Esophagus squamous epithelium (tissue), 5 donors: ENCODE data around the gene PADI4. TPM values are rescaled to one million over a fixed set of nuclear protein-coding genes. Genes with fewer than 3 reads are reported as not detected.

Source experiments
- DNase-seq: peaks from one replicate; lab custom pipeline; 2025; lab: John Stamatoyannopoulos, UW
- H3K27ac ChIP-seq, 4 donors: fragments of 200-600 bp; sonication (generic); one replicate each; pipeline ENCODE4 v1.5.1; 2016 to 2019; ENCODE audit warnings: mild to moderate bottlenecking in 1 of 4
- H3K27me3 ChIP-seq, 4 donors: fragments of 200-600 bp; sonication (generic); 1 replicate in 3 of 4; 2 replicates in 1 of 4; pipeline versions ENCODE4 v1.5.1 to v1.6.0; 2017 to 2021; ENCODE audit warnings: antibody characterized with exemption in 1 of 4
- H3K36me3 ChIP-seq, 3 donors: fragments of 200-600 bp; sonication (generic); one replicate each; pipeline ENCODE4 v1.5.1; 2016 to 2019
- H3K4me1 ChIP-seq, 3 donors: fragments of 200-600 bp; sonication (generic); one replicate each; pipeline ENCODE4 v1.5.1; 2017 to 2019
- H3K4me3 ChIP-seq, 4 donors: fragments of 200-600 bp; sonication (generic); 1 replicate in 3 of 4; 2 replicates in 1 of 4; pipeline ENCODE4 v1.5.1; 2016 to 2019; ENCODE audit warnings: mild to moderate bottlenecking in 2 of 4, moderate library complexity in 1 of 4
- H3K9me3 ChIP-seq, 3 donors: fragments of 200-600 bp; sonication (generic); one replicate each; pipeline ENCODE4 v1.5.1; 2016 to 2019
- POLR2A ChIP-seq, 4 donors: fragments of 450-650 bp; IDR thresholded peaks; one replicate each; pipeline ENCODE4 v1.6.1; 2017; ENCODE audit warnings: antibody characterized with exemption in 4 of 4, mild to moderate bottlenecking in 4 of 4, moderate library complexity in 3 of 4
- WGBS, 2 donors: methylation state at CpG; one replicate each; pipeline ENCODE4 v1.1.5; 2018; 5-methylcytosine and 5-hydroxymethylcytosine counted together
- intact Hi-C: fragments of 100-400 bp; cut with DNase I; formaldehyde crosslinking; loops from one replicate; pipeline ENCODE4 v1.15.0; 2022
- total RNA-seq, 4 donors: library from RNA; depleted of rRNA; stranded (reverse); fragments of >200 nt; gene quantifications; one replicate each; pipeline ENCODE4 v1.1.0, GENCODE V29; 2016
- TF ChIP-seq, protein P1 (sequence below), 6 experiments: fragments of 450-650 bp in 4 of 6; fragments of 200-600 bp in 2 of 6; sonication (generic) in 2 of 6; IDR thresholded peaks; one replicate each; pipeline ENCODE4 v1.5.1; 2016 to 2019; ENCODE audit warnings: antibody characterized with exemption in 6 of 6, mild to moderate bottlenecking in 4 of 6, moderate library complexity in 4 of 6
- donor health status: DM: yes; HTN: yes; CAD: no.

Gene PADI4
- total RNA-seq, 4 donors from 2014 or later: not detected

- Histone ChIP-seq H3K9me3 (no peaks in the 10 kb centered on the region), H3K27ac (no peak overlapping the region), H3K4me1 (no peaks in the 10 kb centered on the region), H3K27me3 (peaks cover 0 to 64% (median 0%) of the 10 kb centered on the region in 4 donors), H3K36me3 (no peaks in the 10 kb centered on the region), H3K4me3 (no peak overlapping the region)
- DNase-seq: no peak
- TF ChIP-seq, protein P1, sequence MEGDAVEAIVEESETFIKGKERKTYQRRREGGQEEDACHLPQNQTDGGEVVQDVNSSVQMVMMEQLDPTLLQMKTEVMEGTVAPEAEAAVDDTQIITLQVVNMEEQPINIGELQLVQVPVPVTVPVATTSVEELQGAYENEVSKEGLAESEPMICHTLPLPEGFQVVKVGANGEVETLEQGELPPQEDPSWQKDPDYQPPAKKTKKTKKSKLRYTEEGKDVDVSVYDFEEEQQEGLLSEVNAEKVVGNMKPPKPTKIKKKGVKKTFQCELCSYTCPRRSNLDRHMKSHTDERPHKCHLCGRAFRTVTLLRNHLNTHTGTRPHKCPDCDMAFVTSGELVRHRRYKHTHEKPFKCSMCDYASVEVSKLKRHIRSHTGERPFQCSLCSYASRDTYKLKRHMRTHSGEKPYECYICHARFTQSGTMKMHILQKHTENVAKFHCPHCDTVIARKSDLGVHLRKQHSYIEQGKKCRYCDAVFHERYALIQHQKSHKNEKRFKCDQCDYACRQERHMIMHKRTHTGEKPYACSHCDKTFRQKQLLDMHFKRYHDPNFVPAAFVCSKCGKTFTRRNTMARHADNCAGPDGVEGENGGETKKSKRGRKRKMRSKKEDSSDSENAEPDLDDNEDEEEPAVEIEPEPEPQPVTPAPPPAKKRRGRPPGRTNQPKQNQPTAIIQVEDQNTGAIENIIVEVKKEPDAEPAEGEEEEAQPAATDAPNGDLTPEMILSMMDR (IDR thresholded peaks at IDR 0.05): peak; percentile 41 to 89 (median 80)
- TF ChIP-seq POLR2A (IDR thresholded peaks at IDR 0.05): no peak
- intact Hi-C loops: loop anchor here (5.0 kb wide), 1 partner anchor 209 kb away; no protein-coding TSS in a partner anchor
- WGBS, 2 donors: 17 to 23% methylated on average over 14 to 15 of the region's 20 CpGs
Measured at GRCh38 chr1:17335821-17336710, 28.1 kb downstream of the PADI4 start.

GRCh38 chr1:17338706-17339493 is 30.9 kb downstream of the PADI4 start:
- Histone ChIP-seq H3K36me3 (no peaks in the 10 kb centered on the region), H3K27ac (no peak overlapping the region), H3K9me3 (no peaks in the 10 kb centered on the region), H3K4me1 (no peaks in the 10 kb centered on the region), H3K4me3 (no peak overlapping the region), H3K27me3 (peaks cover 0 to 56% (median 0%) of the 10 kb centered on the region in 4 donors)
- TF ChIP-seq, protein P1 (IDR thresholded peaks at IDR 0.05): no peak
- no peak for TF ChIP-seq POLR2A (IDR thresholded peaks at IDR 0.05)
- intact Hi-C loops: loop anchor here (5.0 kb wide), 1 partner anchor 212 kb away; no protein-coding TSS in a partner anchor
- no peak for DNase-seq
- WGBS, 2 donors: 66 to 75% methylated on average over 11 to 14 of the region's 15 CpGs

DNA sequence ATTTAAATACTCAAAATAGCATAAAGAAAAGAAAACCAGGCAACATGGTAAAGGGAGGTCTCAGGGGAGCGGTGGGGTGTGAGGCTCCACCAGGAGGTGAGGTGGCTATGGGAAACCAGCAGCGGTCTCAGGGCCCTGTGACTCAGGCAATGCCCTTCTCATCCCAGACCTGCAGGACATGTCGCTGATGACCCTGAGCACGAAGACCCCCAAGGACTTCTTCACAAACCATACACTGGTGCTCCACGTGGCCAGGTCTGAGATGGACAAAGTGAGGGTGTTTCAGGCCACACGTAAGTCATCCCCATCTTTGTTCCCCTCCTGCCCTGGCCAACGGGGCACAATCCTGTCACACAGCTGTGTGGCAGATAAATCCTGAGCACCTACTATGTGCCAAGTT is 31.5 kb downstream of the PADI4 start:
- Histone ChIP-seq H3K27me3 (peaks cover 0 to 54% (median 0%) of the 10 kb centered on the region in 4 donors), H3K27ac (no peak overlapping the region), H3K4me1 (no peaks in the 10 kb centered on the region), H3K4me3 (no peak overlapping the region), H3K9me3 (peaks cover 0 to 5% (median 0%) of the 10 kb centered on the region in 3 donors), H3K36me3 (no peaks in the 10 kb centered on the region)
- WGBS, 2 donors: 68 to 83% methylated on average over 7 of the region's 7 CpGs
- intact Hi-C loops: loop anchor here (5.0 kb wide), 1 partner anchor 212 kb away; no protein-coding TSS in a partner anchor
- TF ChIP-seq, protein P1 (IDR thresholded peaks at IDR 0.05): no peak
- TF ChIP-seq POLR2A (IDR thresholded peaks at IDR 0.05): no peak
- no peak for DNase-seq

DNA sequence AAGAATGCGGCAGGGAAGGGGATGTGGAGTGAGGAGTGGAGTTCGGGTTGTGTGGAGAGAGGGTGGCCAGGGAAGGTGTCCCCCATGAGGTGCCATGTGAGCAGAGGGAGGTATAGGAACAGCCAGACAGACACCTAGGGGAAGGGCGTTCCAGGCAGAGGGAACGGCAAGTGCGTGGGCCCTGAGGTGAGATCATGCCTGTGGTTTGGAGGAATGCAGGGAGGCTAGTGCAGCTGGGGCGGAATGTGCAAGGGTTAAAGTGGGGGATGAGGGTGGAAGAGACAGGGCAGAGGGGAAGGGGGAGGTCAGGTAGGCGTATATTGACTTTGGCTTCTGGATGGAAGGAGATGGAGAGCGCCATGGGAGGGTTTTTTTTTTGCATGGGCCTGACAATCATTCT is 32.4 kb downstream of the PADI4 start:
- Histone ChIP-seq H3K27ac (no peak overlapping the region), H3K4me3 (no peak overlapping the region), H3K27me3 (peaks cover 0 to 45% (median 0%) of the 10 kb centered on the region in 4 donors), H3K9me3 (peaks cover 0 to 5% (median 0%) of the 10 kb centered on the region in 3 donors), H3K4me1 (no peaks in the 10 kb centered on the region), H3K36me3 (no peaks in the 10 kb centered on the region)
- 59 to 67% methylated on average over 8 of the region's 8 CpGs for WGBS, 2 donors
- no peak for TF ChIP-seq POLR2A (IDR thresholded peaks at IDR 0.05)
- TF ChIP-seq, protein P1 (IDR thresholded peaks at IDR 0.05): no peak
- DNase-seq: no peak
- intact Hi-C loops: no loop called here
